DOHH2 (cell line): Measurements from ENCODE around the gene NAGPA.

Experiments
- H3F3A ChIP-seq: fragments of 200-600 bp; sonication (generic), shearing (Covaris generic); 2 replicates; pipeline ENCODE4 v1.6.0; 2016; ENCODE audit warnings: antibody characterized with exemption, mild to moderate bottlenecking; ENCODE audit not compliant: control insufficient read depth, insufficient read depth
- H3K27ac ChIP-seq: fragments of 200-600 bp; sonication (generic); 2 replicates; pipeline ENCODE4 v1.5.1; 2014; ENCODE audit warnings: low read depth, mild to moderate bottlenecking, low read length, moderate library complexity
- H3K27me3 ChIP-seq: fragments of 200-600 bp; sonication (generic); 2 replicates; pipeline ENCODE4 v1.6.1; 2014; ENCODE audit warnings: mild to moderate bottlenecking, low read length, mixed read lengths; ENCODE audit not compliant: control insufficient read depth
- H3K36me3 ChIP-seq: fragments of 200-600 bp; sonication (generic); 2 replicates; pipeline ENCODE4 v1.6.1; 2014; ENCODE audit warnings: mild to moderate bottlenecking, low read length, moderate library complexity, mixed read lengths; ENCODE audit not compliant: control insufficient read depth
- H3K4me1 ChIP-seq: fragments of 200-600 bp; sonication (generic); 2 replicates; pipeline ENCODE4 v1.6.1; 2014; ENCODE audit warnings: mild to moderate bottlenecking, low read length, mixed read lengths; ENCODE audit not compliant: control insufficient read depth
- H3K4me2 ChIP-seq: fragments of 200-600 bp; sonication (generic); 2 replicates; pipeline ENCODE4 v1.6.0; 2014; ENCODE audit warnings: mild to moderate bottlenecking, low read length, moderate library complexity
- H3K4me3 ChIP-seq: fragments of 200-600 bp; sonication (generic); 2 replicates; pipeline ENCODE4 v1.5.1; 2014; ENCODE audit warnings: mild to moderate bottlenecking, low read length, mixed read lengths
- H3K79me2 ChIP-seq: fragments of 200-600 bp; sonication (generic); 2 replicates; pipeline ENCODE4 v1.6.1; 2014; ENCODE audit warnings: mild to moderate bottlenecking, low read length, mixed read lengths; ENCODE audit not compliant: control insufficient read depth
- H3K9me2 ChIP-seq: fragments of 200-600 bp; sonication (generic); replicated peaks from 2 replicates; pipeline ENCODE4 v1.6.1; 2014; ENCODE audit warnings: mild to moderate bottlenecking, low read length, mixed read lengths; ENCODE audit not compliant: control insufficient read depth
- H3K9me3 ChIP-seq: fragments of 200-600 bp; sonication (generic); 2 replicates; pipeline ENCODE4 v1.6.1; 2014; ENCODE audit warnings: antibody characterized with exemption, low read length, mixed read lengths; ENCODE audit not compliant: control insufficient read depth, insufficient read depth
- H4K20me1 ChIP-seq: fragments of 200-600 bp; sonication (generic); 2 replicates; pipeline ENCODE4 v1.6.0; 2014; ENCODE audit warnings: low read depth, mild to moderate bottlenecking, antibody characterized with exemption, low read length, moderate library complexity; ENCODE audit not compliant: control insufficient read depth, insufficient read depth
- EZH2phosphoT487 ChIP-seq: fragments of 200-600 bp; sonication (generic); IDR thresholded peaks from 2 replicates; pipeline ENCODE4 v1.6.1; 2017; ENCODE audit warnings: borderline replicate concordance, mild to moderate bottlenecking, antibody characterized with exemption, low read length, moderate library complexity, mixed read lengths
- TF ChIP-seq, protein P1 (sequence below): fragments of 200-600 bp; sonication (generic); IDR thresholded peaks from one replicate; pipeline ENCODE4 v1.5.1; 2014; ENCODE audit warnings: antibody characterized with exemption, mild to moderate bottlenecking, low read depth, low read length; ENCODE audit not compliant: poor library complexity, severe bottlenecking

NAGPA gene

GRCh38 chr16:5018793-5019192 is 14.9 kb downstream of the NAGPA start:
- H3K4me2 ChIP-seq: no peak overlapping the region
- H4K20me1 ChIP-seq: no peaks in the 10 kb centered on the region
- no peaks in the 10 kb centered on the region for H3F3A ChIP-seq
- H3K27ac ChIP-seq: no peak overlapping the region
- H3K4me1 ChIP-seq: no peaks in the 10 kb centered on the region
- H3K9me3 ChIP-seq: no peaks in the 10 kb centered on the region
- no peak overlapping the region for H3K4me3 ChIP-seq
- H3K79me2 ChIP-seq: no peaks in the 10 kb centered on the region
- no peaks in the 10 kb centered on the region for H3K27me3 ChIP-seq
- H3K36me3 ChIP-seq: no peaks in the 10 kb centered on the region
- TF ChIP-seq EZH2phosphoT487: no peak
- TF ChIP-seq, protein P1, sequence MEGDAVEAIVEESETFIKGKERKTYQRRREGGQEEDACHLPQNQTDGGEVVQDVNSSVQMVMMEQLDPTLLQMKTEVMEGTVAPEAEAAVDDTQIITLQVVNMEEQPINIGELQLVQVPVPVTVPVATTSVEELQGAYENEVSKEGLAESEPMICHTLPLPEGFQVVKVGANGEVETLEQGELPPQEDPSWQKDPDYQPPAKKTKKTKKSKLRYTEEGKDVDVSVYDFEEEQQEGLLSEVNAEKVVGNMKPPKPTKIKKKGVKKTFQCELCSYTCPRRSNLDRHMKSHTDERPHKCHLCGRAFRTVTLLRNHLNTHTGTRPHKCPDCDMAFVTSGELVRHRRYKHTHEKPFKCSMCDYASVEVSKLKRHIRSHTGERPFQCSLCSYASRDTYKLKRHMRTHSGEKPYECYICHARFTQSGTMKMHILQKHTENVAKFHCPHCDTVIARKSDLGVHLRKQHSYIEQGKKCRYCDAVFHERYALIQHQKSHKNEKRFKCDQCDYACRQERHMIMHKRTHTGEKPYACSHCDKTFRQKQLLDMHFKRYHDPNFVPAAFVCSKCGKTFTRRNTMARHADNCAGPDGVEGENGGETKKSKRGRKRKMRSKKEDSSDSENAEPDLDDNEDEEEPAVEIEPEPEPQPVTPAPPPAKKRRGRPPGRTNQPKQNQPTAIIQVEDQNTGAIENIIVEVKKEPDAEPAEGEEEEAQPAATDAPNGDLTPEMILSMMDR: no peak
- H3K9me2 ChIP-seq: no peaks in the 10 kb centered on the region

- H3K4me3 ChIP-seq: no peak overlapping the region
- no peaks in the 10 kb centered on the region for H3K79me2 ChIP-seq
- H3K9me3 ChIP-seq: no peaks in the 10 kb centered on the region
- H3K27ac ChIP-seq: no peak overlapping the region
- no peak for TF ChIP-seq EZH2phosphoT487
- TF ChIP-seq, protein P1: no peak
- no peaks in the 10 kb centered on the region for H3F3A ChIP-seq
- H4K20me1 ChIP-seq: no peaks in the 10 kb centered on the region
- H3K9me2 ChIP-seq: no peaks in the 10 kb centered on the region
- H3K36me3 ChIP-seq: no peaks in the 10 kb centered on the region
- H3K27me3 ChIP-seq: no peaks in the 10 kb centered on the region
- no peaks in the 10 kb centered on the region for H3K4me1 ChIP-seq
- H3K4me2 ChIP-seq: no peak overlapping the region
Measured at GRCh38 chr16:5017678-5017969, 16.1 kb downstream of the NAGPA start.

DNA sequence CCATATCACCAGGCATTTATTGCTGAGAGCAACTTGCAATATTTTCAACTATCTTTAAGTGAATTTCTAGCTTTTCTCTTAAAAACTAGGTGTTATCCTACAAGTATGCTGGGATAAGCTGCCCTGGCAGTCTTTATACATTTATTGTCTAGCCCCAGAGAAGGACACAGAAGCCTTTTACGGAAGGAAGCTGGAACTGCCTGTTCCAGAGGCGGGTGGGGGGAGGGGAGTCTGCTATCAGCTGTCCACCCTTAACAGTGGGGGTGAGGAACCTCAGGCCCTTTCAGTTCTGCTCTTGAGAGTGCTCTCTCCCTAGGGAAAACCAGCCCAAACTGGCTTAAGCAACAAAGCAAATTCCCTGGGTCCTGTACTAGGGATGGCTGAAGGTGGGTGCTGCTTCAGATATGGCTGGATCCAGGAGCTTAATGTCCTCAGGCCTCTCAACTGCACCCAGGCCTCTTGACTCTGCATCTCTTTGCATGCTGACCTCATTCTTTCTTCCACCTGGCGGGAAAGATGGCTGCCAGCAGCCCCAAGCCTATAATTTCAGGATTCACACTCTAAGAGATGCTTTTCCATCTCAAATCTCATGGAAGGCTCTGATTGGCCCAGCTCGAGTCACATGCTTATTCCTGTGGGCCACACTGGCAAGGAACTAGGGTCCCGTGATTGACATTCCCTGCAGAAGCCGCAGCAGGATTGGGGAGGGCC is 16.6 kb downstream of the NAGPA start:
- no peaks in the 10 kb centered on the region for H3F3A ChIP-seq
- H3K27me3 ChIP-seq: no peaks in the 10 kb centered on the region
- H4K20me1 ChIP-seq: no peaks in the 10 kb centered on the region
- no peaks in the 10 kb centered on the region for H3K79me2 ChIP-seq
- no peaks in the 10 kb centered on the region for H3K9me3 ChIP-seq
- TF ChIP-seq, protein P1: no peak
- no peak for TF ChIP-seq EZH2phosphoT487
- H3K4me3 ChIP-seq: no peak overlapping the region
- no peaks in the 10 kb centered on the region for H3K9me2 ChIP-seq
- H3K4me1 ChIP-seq: no peaks in the 10 kb centered on the region
- H3K36me3 ChIP-seq: no peaks in the 10 kb centered on the region
- H3K4me2 ChIP-seq: no peak overlapping the region
- H3K27ac ChIP-seq: no peak overlapping the region

DNA sequence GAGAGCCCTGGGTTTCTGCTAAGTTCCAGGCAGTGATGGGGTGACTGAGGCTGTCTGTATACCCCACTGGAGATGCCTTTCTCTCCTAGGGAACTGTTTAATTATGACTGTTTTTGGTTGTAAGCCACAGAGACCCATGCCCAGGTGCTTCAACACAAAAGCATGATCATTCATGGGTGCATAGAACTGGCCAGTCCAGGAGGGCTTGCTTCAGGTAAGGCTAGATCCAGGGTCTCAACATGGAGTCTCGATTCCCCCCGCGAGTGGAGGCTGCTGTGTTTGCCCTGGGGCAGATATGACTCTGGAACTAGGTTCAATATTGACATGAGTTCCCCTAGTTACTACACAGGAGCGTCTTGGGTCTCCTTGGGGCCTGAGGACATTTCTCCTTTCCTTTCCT is 17.8 kb downstream of the NAGPA start:
- Histone ChIP-seq H3F3A (no peaks in the 10 kb centered on the region), H3K4me2 (no peak overlapping the region), H3K36me3 (no peaks in the 10 kb centered on the region), H3K9me3 (no peaks in the 10 kb centered on the region), H3K27me3 (no peaks in the 10 kb centered on the region), H3K4me1 (no peaks in the 10 kb centered on the region), H3K4me3 (no peak overlapping the region), H3K79me2 (no peaks in the 10 kb centered on the region), H3K9me2 (no peaks in the 10 kb centered on the region), H4K20me1 (no peaks in the 10 kb centered on the region), H3K27ac (no peak overlapping the region)
- TF ChIP-seq EZH2phosphoT487: no peak
- TF ChIP-seq, protein P1: no peak
